Ectodermal cell (in vitro differentiated cells): ENCODE measurements around the gene NAV2.

ENCODE experiments used
- H3K27ac ChIP-seq: 2 replicates; pipeline ENCODE4 v1.7.0; 2013; ENCODE audit warnings: mild to moderate bottlenecking, low read depth, low read length; ENCODE audit not compliant: insufficient read depth, poor library complexity, severe bottlenecking
- H3K27me3 ChIP-seq: 2 replicates; pipeline ENCODE4 v1.7.0; 2013; ENCODE audit warnings: mild to moderate bottlenecking, low read length; ENCODE audit not compliant: insufficient read depth, control insufficient read depth, poor library complexity, severe bottlenecking
- H3K36me3 ChIP-seq: one replicate; pipeline ENCODE4 v1.7.0; 2013; ENCODE audit warnings: low read length; ENCODE audit not compliant: control insufficient read depth, insufficient read depth
- H3K4me1 ChIP-seq: one replicate; pipeline ENCODE4 v1.7.0; 2013; ENCODE audit warnings: low read length; ENCODE audit not compliant: control insufficient read depth, insufficient read depth
- H3K4me3 ChIP-seq: 2 replicates; pipeline ENCODE4 v1.7.0; 2013; ENCODE audit warnings: low read depth, low read length, control low read depth; ENCODE audit not compliant: insufficient read depth
- H3K9me3 ChIP-seq: 2 replicates; pipeline ENCODE4 v1.7.0; 2013; ENCODE audit warnings: mild to moderate bottlenecking, low read length, moderate library complexity; ENCODE audit not compliant: control insufficient read depth
- WGBS, 2 experiments: methylation state at CpG; one replicate each; pipeline ENCODE4 v1.1.7; 2013; ENCODE audit warnings: missing lambda C conversion rate in 2 of 2; 5-methylcytosine and 5-hydroxymethylcytosine counted together

NAV2 gene

DNA sequence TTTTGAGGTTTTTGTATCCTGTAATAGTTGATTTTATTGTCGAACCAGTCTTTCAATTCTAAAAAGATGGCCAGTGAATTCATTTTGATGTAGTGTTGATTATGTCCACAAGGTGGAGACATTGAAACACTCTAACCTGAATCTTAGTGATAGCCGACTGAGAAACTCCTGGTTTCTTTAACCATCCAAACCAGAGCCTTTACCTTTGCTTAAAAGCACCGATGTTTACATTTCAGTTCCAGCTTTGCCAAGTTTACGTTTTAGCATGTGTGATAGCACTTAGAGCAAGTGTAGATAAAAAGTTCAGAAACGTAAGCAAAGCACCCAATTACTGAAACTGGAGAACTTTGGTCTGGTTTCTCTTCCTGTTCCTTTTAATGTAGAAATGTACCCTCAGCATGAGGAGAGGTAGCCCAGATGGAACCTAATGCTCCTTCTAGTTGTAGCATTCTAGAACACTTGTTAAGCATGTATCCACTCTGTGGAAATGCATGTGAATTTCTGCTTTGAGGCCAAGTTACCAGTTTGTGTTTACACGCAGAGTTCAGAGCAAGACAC lies 239.0 kb downstream of the NAV2 start:
- Histone ChIP-seq H3K27ac (no peak overlapping the region), H3K27me3 (no peaks in the 10 kb centered on the region), H3K4me3 (no peak overlapping the region), H3K9me3 (no peaks in the 10 kb centered on the region), H3K36me3 (peaks cover 11% of the 10 kb centered on the region), H3K4me1 (peaks cover 11% of the 10 kb centered on the region)
- WGBS, 2 experiments: 37 to 40% methylated on average over 6 of the region's 6 CpGs

DNA sequence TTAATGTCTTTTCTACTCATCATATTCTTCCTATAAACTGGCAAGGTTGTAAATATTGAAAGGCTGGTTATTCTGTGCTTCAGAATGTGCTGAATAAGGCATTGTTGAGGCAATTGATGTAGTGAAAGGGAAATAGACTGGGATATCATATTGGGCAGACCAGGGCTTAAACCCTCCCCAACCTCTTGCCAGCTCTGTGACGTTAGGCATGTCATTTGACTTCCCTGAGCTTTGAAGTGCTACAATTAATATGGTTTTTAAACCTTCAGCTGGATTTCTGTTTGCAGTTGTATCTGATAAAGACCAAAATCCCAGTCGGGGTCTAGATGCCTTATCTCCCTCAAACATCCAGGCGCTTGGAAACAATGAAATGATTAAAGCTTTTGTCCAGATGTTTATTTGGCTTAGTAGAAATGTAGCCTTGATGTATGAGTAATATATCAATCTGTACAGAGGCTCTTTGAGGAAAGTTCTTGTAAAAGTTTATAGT lies 239.5 kb downstream of the NAV2 start:
- Histone ChIP-seq H3K4me3 (no peak overlapping the region), H3K27me3 (no peaks in the 10 kb centered on the region), H3K4me1 (peaks cover 11% of the 10 kb centered on the region), H3K9me3 (no peaks in the 10 kb centered on the region), H3K36me3 (peaks cover 11% of the 10 kb centered on the region), H3K27ac (no peak overlapping the region)
- 65 to 79% methylated on average over 3 of the region's 3 CpGs for WGBS, 2 experiments

DNA sequence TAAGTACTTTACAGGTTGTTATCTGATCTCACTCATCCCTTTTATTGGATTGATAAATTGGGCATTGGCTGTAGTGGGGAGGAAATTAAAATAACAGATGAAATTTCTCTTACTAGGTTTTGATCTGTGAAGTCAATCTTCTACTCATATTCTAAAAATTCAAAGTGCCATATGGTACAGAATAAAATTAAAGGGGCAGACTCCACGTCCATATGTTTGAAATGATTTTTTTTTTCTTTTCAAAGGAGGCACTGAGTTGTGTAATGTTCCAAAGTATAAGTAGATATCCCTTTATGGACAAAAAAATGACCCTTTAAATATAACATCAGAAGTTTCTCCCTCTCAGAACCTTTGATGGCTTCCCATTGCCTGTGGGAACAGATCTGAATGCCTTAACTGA lies 240.3 kb downstream of the NAV2 start:
- Histone ChIP-seq H3K9me3 (no peaks in the 10 kb centered on the region), H3K4me3 (no peak overlapping the region), H3K27me3 (no peaks in the 10 kb centered on the region), H3K36me3 (peaks cover 11% of the 10 kb centered on the region), H3K4me1 (peaks cover 11% of the 10 kb centered on the region), H3K27ac (no peak overlapping the region)
- WGBS, 2 experiments: 100% methylated on average over 1 of the region's 1 CpG; no CpG with 5 or more reads in 1 of the 2 experiments

DNA sequence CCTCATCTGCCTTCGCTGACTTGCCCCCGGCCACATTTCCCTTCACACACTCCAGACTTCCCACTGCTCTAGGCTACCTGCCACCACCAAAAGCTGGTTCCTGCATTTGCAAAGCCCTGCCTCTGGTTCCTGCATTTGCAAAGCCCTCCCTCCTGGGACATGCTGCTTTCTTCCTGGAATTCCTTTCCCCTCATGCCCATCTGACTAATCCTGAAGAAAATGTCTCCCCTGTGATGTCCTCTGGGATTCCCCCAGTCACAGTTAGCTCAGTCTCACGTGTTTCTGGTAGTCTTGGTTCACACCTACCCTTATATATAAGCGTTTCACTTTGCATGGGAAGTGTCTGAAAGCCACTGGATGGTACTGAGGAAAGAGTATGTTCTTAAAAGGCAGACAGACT lies 240.7 kb downstream of the NAV2 start:
- H3K9me3 ChIP-seq: no peaks in the 10 kb centered on the region
- no peak overlapping the region for H3K27ac ChIP-seq
- H3K4me3 ChIP-seq: no peak overlapping the region
- H3K36me3 ChIP-seq: peaks cover 11% of the 10 kb centered on the region
- peaks cover 11% of the 10 kb centered on the region for H3K4me1 ChIP-seq
- H3K27me3 ChIP-seq: no peaks in the 10 kb centered on the region
- 12 to 16% methylated on average over 4 of the region's 4 CpGs for WGBS, 2 experiments

DNA sequence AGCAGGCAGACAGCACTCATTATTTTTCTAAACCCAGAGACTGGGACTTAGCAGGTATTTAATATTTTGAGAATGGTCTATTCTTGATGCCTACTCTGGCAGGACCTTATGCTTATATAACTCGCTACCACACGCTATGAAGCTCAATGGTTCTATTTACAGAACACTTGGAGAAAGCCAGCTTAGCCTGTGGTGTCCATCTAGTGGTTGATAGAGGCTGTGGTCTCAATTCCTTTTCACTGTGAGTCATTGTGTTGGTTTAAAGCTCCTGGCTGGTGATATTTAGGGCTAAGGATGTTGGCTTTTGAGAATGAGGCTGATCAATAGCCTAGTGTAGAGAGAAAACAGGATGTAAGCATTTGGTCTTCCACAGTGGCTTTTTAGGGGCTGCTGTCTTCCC lies 241.3 kb downstream of the NAV2 start:
- H3K4me1 ChIP-seq: peaks cover 11% of the 10 kb centered on the region
- no peak overlapping the region for H3K4me3 ChIP-seq
- H3K27ac ChIP-seq: no peak overlapping the region
- H3K27me3 ChIP-seq: no peaks in the 10 kb centered on the region
- peaks cover 8% of the 10 kb centered on the region for H3K36me3 ChIP-seq
- 42 to 54% methylated on average over 2 of the region's 2 CpGs for WGBS, 2 experiments
- no peaks in the 10 kb centered on the region for H3K9me3 ChIP-seq

DNA sequence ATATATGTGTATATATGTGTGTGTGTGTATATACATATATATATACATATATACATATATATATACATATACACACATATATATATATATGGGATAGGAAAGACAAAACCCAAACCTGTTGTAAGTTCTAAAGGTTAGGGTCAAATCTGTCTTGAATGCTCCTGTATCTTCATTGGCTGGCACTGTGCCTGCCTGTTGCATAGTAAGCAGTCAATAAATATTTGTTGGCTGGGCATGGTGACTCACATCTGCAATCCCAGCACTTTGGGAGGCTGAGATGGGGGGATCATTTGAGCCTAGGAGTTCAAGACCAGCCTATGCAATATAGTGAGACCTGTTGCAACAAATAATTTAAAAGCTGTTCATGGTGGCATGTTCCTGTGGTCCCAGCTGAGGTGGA lies 242.3 kb downstream of the NAV2 start:
- H3K36me3 ChIP-seq: no peaks in the 10 kb centered on the region

DNA sequence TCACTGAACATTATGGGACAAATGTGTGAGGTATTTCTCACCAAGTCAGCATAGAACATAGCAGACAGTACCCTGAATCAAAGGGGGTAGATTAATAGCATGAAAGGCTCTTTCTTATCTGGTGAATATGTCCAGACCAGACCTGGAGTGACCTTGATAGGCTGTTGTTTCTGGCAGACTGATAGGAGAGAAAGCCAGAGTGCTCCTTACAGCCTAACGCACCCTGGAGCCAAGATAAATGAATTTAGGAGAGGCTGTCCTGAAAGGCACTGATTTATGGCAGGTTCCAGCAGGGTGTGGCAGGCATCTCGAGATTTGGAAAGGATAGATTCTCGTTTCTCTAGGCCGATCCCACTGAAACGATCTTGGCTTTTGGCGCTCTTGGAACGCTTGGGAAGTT lies 243.0 kb downstream of the NAV2 start:
- Histone ChIP-seq H3K27ac (no peak overlapping the region), H3K9me3 (no peaks in the 10 kb centered on the region), H3K27me3 (no peaks in the 10 kb centered on the region), H3K4me1 (peaks cover 11% of the 10 kb centered on the region), H3K36me3 (no peaks in the 10 kb centered on the region), H3K4me3 (no peak overlapping the region)
- WGBS, 2 experiments: 83 to 84% methylated on average over 7 of the region's 7 CpGs

More for the DNA sequence above, 242.3 kb downstream of the NAV2 start:
- H3K27me3 ChIP-seq: no peaks in the 10 kb centered on the region
- H3K4me3 ChIP-seq: no peak overlapping the region
- H3K4me1 ChIP-seq: peaks cover 11% of the 10 kb centered on the region
- H3K9me3 ChIP-seq: no peaks in the 10 kb centered on the region
- H3K27ac ChIP-seq: no peak overlapping the region

DNA sequence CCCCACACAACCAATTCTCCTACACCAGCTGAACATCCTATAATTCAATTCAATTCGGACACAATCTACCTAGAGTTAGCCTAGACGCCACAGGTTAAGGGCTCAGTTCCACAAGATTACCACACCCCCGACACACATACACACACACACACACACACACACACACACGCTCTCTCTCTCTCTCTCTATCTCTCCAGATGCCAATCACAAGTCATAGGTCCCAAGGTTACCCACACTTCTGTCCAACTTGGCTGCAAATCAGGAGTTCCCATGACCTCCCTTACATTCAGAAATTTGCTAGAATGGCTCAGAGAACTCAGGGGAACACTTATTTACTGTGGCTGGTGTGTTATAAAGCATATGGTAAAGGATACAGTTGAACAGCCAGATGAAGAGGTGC lies 243.6 kb downstream of the NAV2 start:
- 70% methylated on average over 4 of the region's 4 CpGs for WGBS, 2 experiments
- H3K27me3 ChIP-seq: no peaks in the 10 kb centered on the region
- no peak overlapping the region for H3K27ac ChIP-seq
- H3K36me3 ChIP-seq: no peaks in the 10 kb centered on the region
- H3K4me1 ChIP-seq: peaks cover 11% of the 10 kb centered on the region
- H3K9me3 ChIP-seq: no peaks in the 10 kb centered on the region
- H3K4me3 ChIP-seq: no peak overlapping the region

DNA sequence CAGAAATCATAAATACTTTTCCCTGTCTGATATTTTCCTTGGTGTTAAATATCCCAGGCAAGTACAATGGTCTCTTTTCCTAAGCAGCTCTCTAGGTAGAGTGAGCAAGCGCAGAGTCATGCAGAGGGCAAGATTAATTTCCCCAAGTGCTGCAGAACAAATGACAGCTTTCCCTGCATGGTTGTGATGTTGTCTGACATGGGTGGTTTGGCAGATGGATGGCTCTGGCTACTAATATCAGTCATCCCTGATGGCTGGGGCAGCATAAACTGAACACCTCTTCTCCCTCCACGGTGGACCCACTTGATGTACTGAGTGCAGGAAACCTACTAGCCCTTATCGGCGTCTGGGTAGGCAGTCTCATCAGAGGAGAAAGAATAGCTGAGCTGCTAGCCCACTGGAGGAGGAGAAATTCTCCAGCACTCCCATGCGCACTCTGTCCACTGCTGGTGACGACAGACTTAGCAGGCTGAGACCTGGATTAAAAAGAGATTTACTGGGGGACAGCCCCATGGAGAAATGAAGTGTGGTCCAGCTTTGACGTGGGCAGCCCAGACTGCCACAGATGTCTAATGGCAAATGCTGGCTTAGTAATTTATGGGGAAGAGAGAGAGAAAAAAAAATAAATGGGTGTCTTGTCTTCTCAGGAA lies 244.8 kb downstream of the NAV2 start:
- no peak overlapping the region for H3K4me3 ChIP-seq
- H3K27me3 ChIP-seq: no peaks in the 10 kb centered on the region
- peaks cover 11% of the 10 kb centered on the region for H3K4me1 ChIP-seq
- WGBS, 2 experiments: 96 to 97% methylated on average over 7 of the region's 7 CpGs
- no peaks in the 10 kb centered on the region for H3K9me3 ChIP-seq
- no peaks in the 10 kb centered on the region for H3K36me3 ChIP-seq
- no peak overlapping the region for H3K27ac ChIP-seq

DNA sequence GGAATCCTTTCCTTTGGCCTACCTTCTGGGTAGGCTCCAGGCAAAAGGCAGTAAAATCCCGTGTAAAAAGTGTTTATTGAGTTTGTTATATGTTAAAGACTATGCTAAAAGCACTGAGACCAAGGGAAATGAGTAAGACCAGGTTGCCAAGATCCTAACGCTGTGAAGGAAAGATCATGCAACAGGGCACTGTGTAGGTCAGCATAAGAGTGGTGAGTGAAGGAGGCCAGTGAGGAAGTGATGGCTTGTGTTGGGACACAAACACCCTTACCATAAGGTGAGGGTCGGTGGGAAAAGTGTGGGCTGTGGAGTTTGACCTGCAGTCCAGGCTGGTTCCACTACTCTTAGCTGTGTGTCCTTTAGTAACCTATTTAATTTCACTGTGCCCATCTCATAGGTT lies 245.6 kb downstream of the NAV2 start:
- Histone ChIP-seq H3K9me3 (no peaks in the 10 kb centered on the region), H3K27ac (no peak overlapping the region), H3K27me3 (no peaks in the 10 kb centered on the region), H3K4me1 (peaks cover 6% of the 10 kb centered on the region), H3K36me3 (no peaks in the 10 kb centered on the region), H3K4me3 (no peak overlapping the region)
- WGBS, 2 experiments: 88 to 91% methylated on average over 3 of the region's 3 CpGs
